GM12878 (cell line): ENCODE measurements around the gene IPO11. TPM values are rescaled to one million over a fixed set of nuclear protein-coding genes. Genes with fewer than 3 reads are reported as not detected.

Experiments used
- ATAC-seq: fragments of 200-7000 bp; cut with Tn5 transposase; 3 replicates; pipeline ENCODE4 v1.9.1; 2020; ENCODE audit warnings: mild to moderate bottlenecking, moderate library complexity
- BruUV-seq: library from RNA; stranded (reverse); fragments of 400-500 nt; replicated peaks from 2 replicates; lab custom pipeline; 2021; lab: Mats Ljungman, UMichigan
- CTCF ChIA-PET: fragments of 300-600 bp; sonication (Branson Sonifier 250); formaldehyde crosslinking; extraction: SDS; loops from one replicate; lab custom pipeline; 2021; ENCODE audit warnings: inconsistent platforms; lab: Yijun Ruan, JAX
- POLR2A ChIA-PET: fragments of 350-600 bp; formaldehyde crosslinking; extraction: SDS; loops from one replicate; lab custom pipeline; 2021; ENCODE audit warnings: inconsistent platforms; lab: Charles Lee
- RAD21 ChIA-PET: fragments of 300-600 bp; sonication (Branson Sonifier 250); formaldehyde crosslinking; loops from one replicate; lab custom pipeline; 2023; ENCODE audit warnings: antibody characterized with exemption; ENCODE audit not compliant: unreplicated experiment; lab: Charles Lee
- SMC1A ChIA-PET: fragments of 300-600 bp; sonication (Branson Sonifier 250); formaldehyde crosslinking; loops from one replicate; lab custom pipeline; 2023; ENCODE audit not compliant: unreplicated experiment, uncharacterized antibody; lab: Charles Lee
- DNase-seq: peaks from one replicate; pipeline ENCODE4 v3.0.0-alpha.2; 2011; ENCODE audit warnings: low read depth, low spot score
- FAIRE-seq: peaks from 3 replicates; lab custom pipeline; 2011; peaks lifted over from hg19 to GRCh38; lab: Jason Lieb, UNC
- H2AFZ ChIP-seq: 2 replicates; pipeline ENCODE4 v1.6.0; 2011; ENCODE audit warnings: low read depth, low read length, control low read depth; ENCODE audit not compliant: control insufficient read depth
- H3K27ac ChIP-seq: 2 replicates; pipeline ENCODE4 v1.5.1; 2011; ENCODE audit warnings: control low read depth; ENCODE audit not compliant: control insufficient read depth, insufficient read depth
- H3K27me3 ChIP-seq, 2 experiments: replicated peaks in 1 of 2; 2 replicates each; pipeline versions ENCODE4 v1.6.0 to v1.6.1; 2011; ENCODE audit warnings: low read length in 1 of 2; ENCODE audit not compliant: control insufficient read depth in 2 of 2, insufficient read depth in 2 of 2
- H3K36me3 ChIP-seq, 2 experiments: 2 replicates each; pipeline ENCODE4 v1.5.1; 2011; ENCODE audit warnings: low read length in 1 of 2; ENCODE audit not compliant: control insufficient read depth in 2 of 2, insufficient read depth in 2 of 2
- H3K4me1 ChIP-seq: 2 replicates; pipeline ENCODE4 v1.6.1; 2011; ENCODE audit warnings: mild to moderate bottlenecking, low read length, moderate library complexity, mixed read lengths; ENCODE audit not compliant: control insufficient read depth, insufficient read depth
- H3K4me2 ChIP-seq: 2 replicates; pipeline ENCODE4 v1.6.0; 2011; ENCODE audit warnings: control low read depth; ENCODE audit not compliant: control insufficient read depth, insufficient read depth
- H3K4me3 ChIP-seq: fragments of 200-600 bp; sonication (generic); 2 replicates; pipeline ENCODE4 v1.5.1; 2016
- H3K79me2 ChIP-seq: 2 replicates; pipeline ENCODE4 v1.6.0; 2011; ENCODE audit warnings: low read length; ENCODE audit not compliant: control insufficient read depth, insufficient read depth
- H3K9ac ChIP-seq: 2 replicates; pipeline ENCODE4 v1.8.0; 2011; ENCODE audit warnings: low read length, control low read depth, mixed read lengths; ENCODE audit not compliant: control insufficient read depth, insufficient read depth
- H3K9me3 ChIP-seq: replicated peaks from 3 replicates; pipeline ENCODE4 v1.5.1; 2011; ENCODE audit warnings: mild to moderate bottlenecking, low read length; ENCODE audit not compliant: control insufficient read depth, insufficient read depth
- H4K20me1 ChIP-seq: 2 replicates; pipeline ENCODE4 v1.6.0; 2011; ENCODE audit not compliant: control insufficient read depth, insufficient read depth
- ATF2 ChIP-seq: IDR thresholded peaks from 2 replicates; pipeline ENCODE4 v1.6.1; 2012; ENCODE audit warnings: low read length, inconsistent platforms
- FOXM1 ChIP-seq: IDR thresholded peaks from 2 replicates; pipeline ENCODE4 v1.6.1; 2012; ENCODE audit warnings: low read depth, mild to moderate bottlenecking, inconsistent platforms, low read length, moderate library complexity
- PBX3 ChIP-seq: IDR thresholded peaks from 2 replicates; pipeline ENCODE4 v1.6.1; 2011; ENCODE audit warnings: mild to moderate bottlenecking, low read depth, low read length, moderate library complexity; ENCODE audit not compliant: insufficient replicate concordance
- PML ChIP-seq: IDR thresholded peaks from 2 replicates; pipeline ENCODE4 v1.6.1; 2012; ENCODE audit warnings: low read length, inconsistent platforms
- RUNX3 ChIP-seq: IDR thresholded peaks from 2 replicates; pipeline ENCODE4 v1.6.1; 2012; ENCODE audit warnings: low read length, inconsistent platforms
- SIX5 ChIP-seq: IDR thresholded peaks from 2 replicates; pipeline ENCODE4 v1.6.1; 2011; ENCODE audit warnings: mild to moderate bottlenecking, low read depth, low read length, moderate library complexity; ENCODE audit not compliant: severe bottlenecking
- YBX1 ChIP-seq: fragments of 450-650 bp; IDR thresholded peaks from 2 replicates; pipeline ENCODE4 v1.6.1; 2016; ENCODE audit warnings: antibody characterized with exemption
- ZBTB33 ChIP-seq: fragments of 450-650 bp; IDR thresholded peaks from 2 replicates; pipeline ENCODE4 v1.6.1; 2017; ENCODE audit warnings: mild to moderate bottlenecking
- ZNF622 ChIP-seq: fragments of 450-650 bp; IDR thresholded peaks from 2 replicates; pipeline ENCODE4 v1.6.1; 2017; ENCODE audit warnings: mild to moderate bottlenecking, inconsistent platforms
- WGBS: methylation state at CpG from one replicate; pipeline ENCODE4 v1.1.6; 2016; ENCODE audit warnings: low lambda C conversion rate; ENCODE audit not compliant: insufficient replicate concordance, insufficient coverage; ENCODE audit errors: missing lambda C conversion rate; 5-methylcytosine and 5-hydroxymethylcytosine counted together
- in situ Hi-C: fragments of 300-500 bp; cut with MboI; formaldehyde crosslinking; loops from 9 replicates; pipeline ENCODE4 v1.14.3; 2018; ENCODE audit warnings: mixed read lengths
- intact Hi-C: fragments of 100-400 bp; cut with micrococcal nuclease; formaldehyde crosslinking; loops from one replicate; pipeline ENCODE4 v1.14.2; 2022; ENCODE audit not compliant: unreplicated experiment
- polyA plus RNA-seq, 11 experiments: library from polyadenylated mRNA; depleted of rRNA in 4 of 11; unstranded in 6 of 11; stranded (reverse) in 5 of 11; fragments of >200 nt; fragmentation: Nextera tagmentation in 4 of 11; fragmentation: Illumina TruSeq in 1 of 11; extraction: Ambion mirVana in 4 of 11; extraction: Trizol in 1 of 11; gene quantifications; 1 replicate in 1 of 11; 2 replicates in 10 of 11; pipeline versions ENCODE4 v1.2.1 to v1.2.3, GENCODE V29; 2011 to 2016; ENCODE audit warnings: inconsistent platforms in 2 of 11, missing spikeins in 2 of 11, low read depth in 1 of 11
- total RNA-seq, 4 experiments: library from RNA; depleted of rRNA in 3 of 4; stranded (reverse); fragments of >200 nt in 3 of 4; fragmentation: Illumina TruSeq in 1 of 4; extraction: Trizol in 1 of 4; gene quantifications; 2 replicates each; pipeline versions ENCODE4 v1.2.1 to v1.2.3, GENCODE V29; 2013 to 2021

The IPO11 gene
- total and polyA plus RNA-seq, 10 of the 15 experiments (the other 5 are each of a cell fraction or from before 2014, with no cell fraction given), result 14.1 to 49.3 (median 29.8) TPM

DNA sequence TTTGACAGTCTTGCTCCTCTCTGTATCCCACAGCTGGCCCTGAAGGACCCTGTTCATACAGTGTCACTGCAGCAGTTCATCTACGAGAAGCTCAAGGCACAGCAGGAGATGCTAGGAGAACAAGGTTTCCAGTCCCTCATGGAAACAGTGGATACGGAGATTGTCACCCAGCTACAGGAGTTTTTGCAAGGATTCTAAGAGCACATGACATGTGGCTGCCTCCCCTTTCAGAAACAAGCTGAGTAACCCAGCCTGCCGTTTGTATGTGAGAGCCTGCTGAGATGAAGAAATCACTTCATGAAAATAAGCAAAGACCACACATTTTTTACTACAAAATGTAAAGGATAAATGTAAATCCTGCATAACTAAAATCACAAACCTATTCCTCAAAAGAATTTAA lies 214.6 kb downstream of the IPO11 start (continued):
- TF ChIP-seq PBX3, result no peak
- no peak for TF ChIP-seq SIX5

DNA sequence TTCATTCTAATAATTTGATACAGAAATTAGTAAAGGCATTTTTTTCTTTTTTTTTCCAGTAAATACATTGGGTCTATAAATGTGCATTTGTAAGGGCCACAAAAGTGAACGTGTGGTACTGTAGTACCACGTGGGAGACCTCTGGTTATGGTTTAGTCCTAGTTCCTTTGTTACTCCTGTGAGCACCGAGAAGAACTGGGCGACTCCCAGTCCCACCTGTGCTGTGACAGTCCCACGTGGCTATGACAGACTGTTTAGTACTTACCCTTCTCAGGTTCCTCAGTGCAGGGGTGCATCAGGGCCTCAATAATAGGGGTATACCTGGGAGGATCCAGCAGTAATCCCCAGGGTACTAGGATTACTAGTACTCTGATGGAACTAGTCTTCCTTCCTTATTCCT lies 215.3 kb downstream of the IPO11 start:
- FAIRE-seq (no peak), ATAC-seq (no peak), DNase-seq (no peak)
- TF ChIP-seq YBX1 (no peak), ZBTB33 (no peak), ZNF622 (no peak), PML (no peak), ATF2 (no peak), RUNX3 (no peak), FOXM1 (no peak)
- H3K4me3 ChIP-seq, result no peak overlapping the region
- no peak overlapping the region for H2AFZ ChIP-seq
- no peaks in the 10 kb centered on the region for H3K9me3 ChIP-seq
- CTCF ChIA-PET, result interaction anchor here (0.8 to 1.1 kb wide), 2 partner anchors 38 to 76 kb away, joined by 3 read pairs; no protein-coding TSS in a partner anchor
- no peaks in the 10 kb centered on the region for H3K27me3 ChIP-seq
- H3K9ac ChIP-seq, result no peak overlapping the region
- H4K20me1 ChIP-seq, result no peaks in the 10 kb centered on the region
- RAD21 ChIA-PET, result no interaction called here
- H3K4me2 ChIP-seq, result no peak overlapping the region
- H3K4me1 ChIP-seq, result no peaks in the 10 kb centered on the region
- peaks cover 1 to 2% of the 10 kb centered on the region in 2 experiments; a peak in 2 of 4 replicates for H3K36me3 ChIP-seq
- BruUV-seq, result no TSS peak
- no peaks in the 10 kb centered on the region for H3K79me2 ChIP-seq
- H3K27ac ChIP-seq, result no peak overlapping the region
- intact Hi-C loops (no loop called here), in situ Hi-C loops (no loop called here)
- POLR2A ChIA-PET, result no interaction called here
- WGBS, result 76% methylated on average over 5 of the region's 5 CpGs
- SMC1A ChIA-PET, result interaction anchor here (0.7 to 0.9 kb wide), 2 partner anchors 44 to 55 kb away, joined by 3 read pairs; no protein-coding TSS in a partner anchor
